ENCODE results near the gene HSPA12B. TPM values are rescaled to one million over a fixed set of nuclear protein-coding genes. Genes with fewer than 3 reads are reported as not detected.

The HSPA12B gene
- total RNA-seq, 3 donors from 2014 or later (not counting 1 experiment from before 2014, with no cell fraction given) = not detected

GRCh38 chr20:3697588-3698305 lies 34.7 kb upstream of the HSPA12B start:
- no peaks in the 10 kb centered on the region for H3K27me3 Mint-ChIP-seq (ENCODE audit: low read depth in 2 of 2)
- no peaks in the 10 kb centered on the region for H3K4me1 Mint-ChIP-seq
- intact Hi-C loops (cut with micrococcal nuclease) = no loop called here
- DNase-seq (no peak), ATAC-seq (no peak)
- H3K36me3 ChIP-seq (ENCODE audit: control insufficient read depth, insufficient read depth, low read length) = no peaks in the 10 kb centered on the region
- no peaks in the 10 kb centered on the region for H3K9me3 Mint-ChIP-seq
- H3K4me1 ChIP-seq (ENCODE audit: control insufficient read depth, insufficient read depth, low read length) = no peaks in the 10 kb centered on the region
- no peak overlapping the region for H3K27ac Mint-ChIP-seq
- H3K36me3 Mint-ChIP-seq = no peaks in the 10 kb centered on the region
- H3K27me3 ChIP-seq (ENCODE audit: control insufficient read depth, insufficient read depth, low read length) = no peaks in the 10 kb centered on the region
- no peak overlapping the region for H3K4me3 Mint-ChIP-seq
- peaks cover 7% of the 10 kb centered on the region for H3K9me3 ChIP-seq (ENCODE audit: control insufficient read depth, insufficient read depth, low read length)
- WGBS (ENCODE audit: insufficient coverage) = 84% methylated on average over 18 of the region's 18 CpGs
- H3K27ac ChIP-seq (ENCODE audit: low read length) = no peak overlapping the region
- no peak overlapping the region for H3K4me3 ChIP-seq (ENCODE audit: low read length)
- no peak for TF ChIP-seq CTCF (IDR thresholded peaks at IDR 0.05)

GRCh38 chr20:3698591-3699001 lies 33.9 kb upstream of the HSPA12B start:
- Mint-ChIP-seq H3K36me3 (no peaks in the 10 kb centered on the region), H3K9me3 (no peaks in the 10 kb centered on the region), H3K27me3 (ENCODE audit: low read depth in 2 of 2) (no peaks in the 10 kb centered on the region), H3K4me3 (no peak overlapping the region), H3K4me1 (no peaks in the 10 kb centered on the region), H3K27ac (no peak overlapping the region)
- Histone ChIP-seq H3K27me3 (ENCODE audit: control insufficient read depth, insufficient read depth, low read length) (no peaks in the 10 kb centered on the region), H3K4me3 (ENCODE audit: low read length) (no peak overlapping the region), H3K36me3 (ENCODE audit: control insufficient read depth, insufficient read depth, low read length) (no peaks in the 10 kb centered on the region), H3K27ac (ENCODE audit: low read length) (no peak overlapping the region), H3K4me1 (ENCODE audit: control insufficient read depth, insufficient read depth, low read length) (no peaks in the 10 kb centered on the region), H3K9me3 (ENCODE audit: control insufficient read depth, insufficient read depth, low read length) (peaks cover 7% of the 10 kb centered on the region)
- ATAC-seq (no peak), DNase-seq (no peak)
- intact Hi-C loops (cut with micrococcal nuclease) = no loop called here
- no peak for TF ChIP-seq CTCF (IDR thresholded peaks at IDR 0.05)
- 86% methylated on average over 6 of the region's 6 CpGs for WGBS (ENCODE audit: insufficient coverage)

- Histone ChIP-seq H3K4me1 (ENCODE audit: control insufficient read depth, insufficient read depth, low read length) (no peaks in the 10 kb centered on the region), H3K27ac (ENCODE audit: low read length) (no peak overlapping the region), H3K27me3 (ENCODE audit: control insufficient read depth, insufficient read depth, low read length) (no peaks in the 10 kb centered on the region), H3K9me3 (ENCODE audit: control insufficient read depth, insufficient read depth, low read length) (peaks cover 7% of the 10 kb centered on the region), H3K4me3 (ENCODE audit: low read length) (no peak overlapping the region), H3K36me3 (ENCODE audit: control insufficient read depth, insufficient read depth, low read length) (no peaks in the 10 kb centered on the region)
- intact Hi-C loops (cut with micrococcal nuclease) = no loop called here
- no peak for TF ChIP-seq CTCF (IDR thresholded peaks at IDR 0.05)
- no peaks in the 10 kb centered on the region for H3K27me3 Mint-ChIP-seq (ENCODE audit: low read depth in 2 of 2)
- no peaks in the 10 kb centered on the region for H3K9me3 Mint-ChIP-seq
- 92% methylated on average over 15 of the region's 16 CpGs for WGBS (ENCODE audit: insufficient coverage)
- H3K36me3 Mint-ChIP-seq = no peaks in the 10 kb centered on the region
- no peaks in the 10 kb centered on the region for H3K4me1 Mint-ChIP-seq
- DNase-seq (no peak), ATAC-seq (no peak)
- no peak overlapping the region for H3K4me3 Mint-ChIP-seq
- no peak overlapping the region for H3K27ac Mint-ChIP-seq
These were observed 33.4 kb upstream of the HSPA12B start for GRCh38 chr20:3699037-3699436.
